ENCODE measurements around the gene CLEC18C.

Gene CLEC18C

GRCh38 chr16:70159355-70160348, 13.9 kb upstream of the CLEC18C start:
- TF ChIP-seq FOXP2 (optimal IDR thresholded peaks at IDR 0.05; ENCODE audit: borderline replicate concordance, extremely low read depth, extremely low read length, insufficient read depth): no peak
- no peak for TF ChIP-seq SIN3A (IDR thresholded peaks at IDR 0.05; ENCODE audit: borderline replicate concordance, insufficient read depth, low read length)
- no peak for TF ChIP-seq TAF1 (IDR thresholded peaks at IDR 0.05; ENCODE audit: borderline replicate concordance, insufficient read depth, low read length)
- no peak for TF ChIP-seq REST (IDR thresholded peaks at IDR 0.05; ENCODE audit: insufficient read depth in 1 of 2, low read depth in 2 of 2, low read length in 2 of 2)
- TF ChIP-seq POLR2AphosphoS5 (IDR thresholded peaks at IDR 0.05; ENCODE audit: low read depth, low read length): no peak

GRCh38 chr16:70160388-70160787, 13.2 kb upstream of the CLEC18C start:
- no peak for TF ChIP-seq TAF1 (IDR thresholded peaks at IDR 0.05; ENCODE audit: borderline replicate concordance, insufficient read depth, low read length)
- no peak for TF ChIP-seq SIN3A (IDR thresholded peaks at IDR 0.05; ENCODE audit: borderline replicate concordance, insufficient read depth, low read length)

GRCh38 chr16:70160821-70161220, 12.8 kb upstream of the CLEC18C start:
- TF ChIP-seq SIN3A (IDR thresholded peaks at IDR 0.05; ENCODE audit: borderline replicate concordance, insufficient read depth, low read length) (no peak), REST (IDR thresholded peaks at IDR 0.05; ENCODE audit: insufficient read depth in 1 of 2, low read depth in 2 of 2, low read length in 2 of 2) (no peak), POLR2AphosphoS5 (IDR thresholded peaks at IDR 0.05; ENCODE audit: low read depth, low read length) (no peak), FOXP2 (optimal IDR thresholded peaks at IDR 0.05; ENCODE audit: borderline replicate concordance, extremely low read depth, extremely low read length, insufficient read depth) (no peak), TAF1 (IDR thresholded peaks at IDR 0.05; ENCODE audit: borderline replicate concordance, insufficient read depth, low read length) (no peak)

GRCh38 chr16:70161350-70161749, 12.2 kb upstream of the CLEC18C start:
- no peak for TF ChIP-seq REST (IDR thresholded peaks at IDR 0.05; ENCODE audit: insufficient read depth in 1 of 2, low read depth in 2 of 2, low read length in 2 of 2)

GRCh38 chr16:70162041-70162451, 11.5 kb upstream of the CLEC18C start:
- TF ChIP-seq POLR2AphosphoS5 (IDR thresholded peaks at IDR 0.05; ENCODE audit: low read depth, low read length) (no peak), REST (IDR thresholded peaks at IDR 0.05; ENCODE audit: insufficient read depth in 1 of 2, low read depth in 2 of 2, low read length in 2 of 2) (no peak), FOXP2 (optimal IDR thresholded peaks at IDR 0.05; ENCODE audit: borderline replicate concordance, extremely low read depth, extremely low read length, insufficient read depth) (no peak), TAF1 (IDR thresholded peaks at IDR 0.05; ENCODE audit: borderline replicate concordance, insufficient read depth, low read length) (no peak), SIN3A (IDR thresholded peaks at IDR 0.05; ENCODE audit: borderline replicate concordance, insufficient read depth, low read length) (no peak)

Data from PFSK-1 (cell line).